ENCODE data around the gene TXNDC16.

TXNDC16 gene

GRCh38 chr14:52464175-52464574 is 88.1 kb downstream of the TXNDC16 start:
- Histone ChIP-seq H4K20me1 (ENCODE audit: insufficient read depth, low read length) (no peaks in the 10 kb centered on the region), H3K9ac (ENCODE audit: low read length) (no peak overlapping the region), H3K4me2 (ENCODE audit: low read length) (no peak overlapping the region), H3K27me3 (ENCODE audit: low read depth, low read length) (no peaks in the 10 kb centered on the region), H3K4me3 (ENCODE audit: low read length) (no peak overlapping the region), H3K36me3 (replicated peaks; ENCODE audit: low read depth, low read length) (peaks cover 15% of the 10 kb centered on the region), H2AFZ (ENCODE audit: low read depth, low read length) (no peak overlapping the region), H3K9me3 (ENCODE audit: insufficient read depth, low read length) (peaks cover 6% of the 10 kb centered on the region; the same call in 1 of the 2 replicates), H3K27ac (ENCODE audit: low read length) (no peak overlapping the region), H3K4me1 (ENCODE audit: low read length) (peaks cover 11% of the 10 kb centered on the region), H3K79me2 (ENCODE audit: low read length) (no peaks in the 10 kb centered on the region)
- TF ChIP-seq EZH2phosphoT487 (IDR thresholded peaks at IDR 0.05; ENCODE audit: low read depth) (no peak), CTCF (IDR thresholded peaks at IDR 0.05; ENCODE audit: low read depth, low read length) (no peak)

- Histone ChIP-seq H3K4me3 (ENCODE audit: low read length) (no peak overlapping the region), H3K27ac (ENCODE audit: low read length) (no peak overlapping the region), H4K20me1 (ENCODE audit: insufficient read depth, low read length) (no peaks in the 10 kb centered on the region), H3K27me3 (ENCODE audit: low read depth, low read length) (no peaks in the 10 kb centered on the region), H3K79me2 (ENCODE audit: low read length) (no peaks in the 10 kb centered on the region), H3K4me2 (ENCODE audit: low read length) (no peak overlapping the region), H3K4me1 (ENCODE audit: low read length) (peaks cover 11% of the 10 kb centered on the region), H3K36me3 (replicated peaks; ENCODE audit: low read depth, low read length) (peaks cover 15% of the 10 kb centered on the region), H3K9me3 (ENCODE audit: insufficient read depth, low read length) (peaks cover 6% of the 10 kb centered on the region; the same call in 1 of the 2 replicates), H2AFZ (ENCODE audit: low read depth, low read length) (no peak overlapping the region), H3K9ac (ENCODE audit: low read length) (no peak overlapping the region)
- no peak for TF ChIP-seq EZH2phosphoT487 (IDR thresholded peaks at IDR 0.05; ENCODE audit: low read depth)
- TF ChIP-seq CTCF (IDR thresholded peaks at IDR 0.05; ENCODE audit: low read depth, low read length), result no peak
These were observed 88.9 kb downstream of the TXNDC16 start for GRCh38 chr14:52463375-52463774.

- no peaks in the 10 kb centered on the region for H4K20me1 ChIP-seq (ENCODE audit: insufficient read depth, low read length)
- H3K4me2 ChIP-seq (ENCODE audit: low read length), result no peak overlapping the region
- no peak overlapping the region for H2AFZ ChIP-seq (ENCODE audit: low read depth, low read length)
- no peak overlapping the region for H3K4me3 ChIP-seq (ENCODE audit: low read length)
- no peaks in the 10 kb centered on the region for H3K79me2 ChIP-seq (ENCODE audit: low read length)
- H3K27me3 ChIP-seq (ENCODE audit: low read depth, low read length), result no peaks in the 10 kb centered on the region
- no peak overlapping the region for H3K9ac ChIP-seq (ENCODE audit: low read length)
- H3K9me3 ChIP-seq (ENCODE audit: insufficient read depth, low read length), result peaks cover 6% of the 10 kb centered on the region; the same call in 1 of the 2 replicates
- TF ChIP-seq EZH2phosphoT487 (IDR thresholded peaks at IDR 0.05; ENCODE audit: low read depth), result no peak
- TF ChIP-seq CTCF (IDR thresholded peaks at IDR 0.05; ENCODE audit: low read depth, low read length), result no peak
- H3K4me1 ChIP-seq (ENCODE audit: low read length), result no peaks in the 10 kb centered on the region
- peaks cover 15% of the 10 kb centered on the region for H3K36me3 ChIP-seq (replicated peaks; ENCODE audit: low read depth, low read length)
- no peak overlapping the region for H3K27ac ChIP-seq (ENCODE audit: low read length)
These were observed 90.6 kb downstream of the TXNDC16 start for GRCh38 chr14:52461721-52462120.

- Histone ChIP-seq H2AFZ (ENCODE audit: low read depth, low read length) (no peak overlapping the region), H3K36me3 (replicated peaks; ENCODE audit: low read depth, low read length) (peaks cover 15% of the 10 kb centered on the region), H3K27ac (ENCODE audit: low read length) (no peak overlapping the region), H3K4me2 (ENCODE audit: low read length) (no peak overlapping the region), H3K79me2 (ENCODE audit: low read length) (no peaks in the 10 kb centered on the region), H4K20me1 (ENCODE audit: insufficient read depth, low read length) (no peaks in the 10 kb centered on the region), H3K4me3 (ENCODE audit: low read length) (no peak overlapping the region), H3K9me3 (ENCODE audit: insufficient read depth, low read length) (peaks cover 6% of the 10 kb centered on the region; the same call in 1 of the 2 replicates), H3K27me3 (ENCODE audit: low read depth, low read length) (no peaks in the 10 kb centered on the region), H3K9ac (ENCODE audit: low read length) (no peak overlapping the region), H3K4me1 (ENCODE audit: low read length) (no peaks in the 10 kb centered on the region)
- TF ChIP-seq EZH2phosphoT487 (IDR thresholded peaks at IDR 0.05; ENCODE audit: low read depth) (no peak), CTCF (IDR thresholded peaks at IDR 0.05; ENCODE audit: low read depth, low read length) (no peak)
These were observed 93.6 kb downstream of the TXNDC16 start for GRCh38 chr14:52458721-52459085.

Measured in OCI-LY3 (cell line).